Activated T-helper 1 cell treated with anti-CD3 and anti-CD28 coated beads, Interleukin-2, amount 50 U/mL, for 16 hours (primary cell): ENCODE data around the gene MFSD6.
"Not testable (repeated sequence)": the region's sequence is repeated elsewhere in the genome, so short reads cannot be mapped to it uniquely, and the experiment has no call there.

Source experiments
- DNase-seq, 2 donors: peaks; one replicate each; pipeline ENCODE4 v3.0.0-alpha.2; 2020; ENCODE audit warnings: low read depth in 1 of 2, low spot score in 1 of 2

The MFSD6 gene

DNA sequence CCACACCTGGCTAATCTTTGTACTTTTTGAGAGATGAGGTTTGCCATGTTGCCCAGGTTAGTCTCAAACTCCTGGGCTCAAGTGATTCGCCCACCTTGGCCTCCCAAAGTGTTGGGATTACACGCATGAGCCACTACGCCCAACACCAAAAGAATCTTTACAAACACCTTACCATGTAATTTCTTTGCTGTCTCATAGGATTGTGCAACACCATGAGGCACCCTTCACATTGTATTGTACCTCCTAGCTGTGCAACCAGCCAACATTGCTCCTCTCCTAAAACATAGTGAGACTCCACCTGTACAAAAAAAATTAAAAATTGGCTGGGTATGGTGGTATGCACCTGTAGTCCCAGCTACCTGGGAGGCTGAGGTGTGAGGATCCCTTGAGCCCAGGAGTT is 3.1 kb upstream of the MFSD6 start:
- no peak for DNase-seq

DNA sequence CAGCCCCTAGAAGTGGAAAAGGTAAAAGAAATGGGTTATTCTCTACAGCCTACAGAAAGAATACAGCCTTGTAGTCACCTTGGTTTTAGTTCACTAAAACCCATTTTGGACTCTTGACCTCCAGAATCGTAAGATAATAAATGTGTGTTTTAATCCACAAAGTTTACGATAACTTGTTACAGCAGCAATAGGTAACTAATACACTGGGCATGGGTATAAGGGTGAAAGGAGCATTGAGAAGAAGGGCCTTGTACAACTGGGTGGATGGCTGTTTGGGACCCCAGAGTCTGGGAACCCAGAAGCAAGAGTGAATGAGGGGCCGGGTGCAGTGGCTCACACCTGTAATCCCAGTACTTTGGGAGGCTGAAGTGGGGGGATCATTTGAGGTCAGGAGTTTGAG is 2.2 kb upstream of the MFSD6 start:
- no peak for DNase-seq

DNA sequence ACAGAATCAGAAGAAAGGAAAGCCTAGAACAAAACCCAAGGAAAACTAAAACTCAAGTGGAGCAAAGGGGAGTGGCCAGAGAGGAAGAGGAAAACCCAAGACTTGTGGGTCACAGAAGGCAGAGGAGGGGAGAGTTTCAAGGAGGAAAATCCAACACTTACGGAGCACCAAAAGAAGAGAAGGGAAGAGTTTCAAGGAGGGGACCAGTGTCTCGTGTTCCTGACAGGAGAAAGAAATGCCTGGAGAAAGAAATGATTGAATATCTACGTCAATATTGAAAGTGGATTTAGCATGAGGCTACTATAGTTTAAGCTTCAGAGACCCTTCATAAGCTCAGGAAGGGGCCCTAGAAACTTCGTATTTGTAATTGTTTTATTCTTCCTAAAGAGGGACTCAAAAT is 1.4 kb upstream of the MFSD6 start:
- no peak for DNase-seq

DNA sequence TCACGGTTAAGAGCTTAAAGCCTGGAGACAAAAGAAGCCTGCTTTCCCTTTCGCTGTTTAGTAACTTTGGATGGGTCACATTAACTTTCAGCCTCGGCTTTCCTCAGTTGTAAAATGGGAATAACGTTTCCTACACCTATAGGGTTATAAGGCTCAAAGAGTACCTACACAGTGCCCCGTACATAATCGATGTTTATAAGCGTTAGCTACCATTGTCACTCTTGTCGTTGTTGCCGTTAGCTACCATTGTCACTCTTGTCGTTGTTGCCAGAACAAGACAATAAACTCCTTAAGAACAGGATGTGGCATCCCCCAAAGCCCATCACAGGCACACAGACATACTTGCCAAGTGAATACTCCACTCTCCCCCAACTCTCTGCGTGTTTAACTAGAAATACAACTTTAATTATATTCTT is 901 bp upstream of the MFSD6 start:
- DNase-seq = no peak

DNA sequence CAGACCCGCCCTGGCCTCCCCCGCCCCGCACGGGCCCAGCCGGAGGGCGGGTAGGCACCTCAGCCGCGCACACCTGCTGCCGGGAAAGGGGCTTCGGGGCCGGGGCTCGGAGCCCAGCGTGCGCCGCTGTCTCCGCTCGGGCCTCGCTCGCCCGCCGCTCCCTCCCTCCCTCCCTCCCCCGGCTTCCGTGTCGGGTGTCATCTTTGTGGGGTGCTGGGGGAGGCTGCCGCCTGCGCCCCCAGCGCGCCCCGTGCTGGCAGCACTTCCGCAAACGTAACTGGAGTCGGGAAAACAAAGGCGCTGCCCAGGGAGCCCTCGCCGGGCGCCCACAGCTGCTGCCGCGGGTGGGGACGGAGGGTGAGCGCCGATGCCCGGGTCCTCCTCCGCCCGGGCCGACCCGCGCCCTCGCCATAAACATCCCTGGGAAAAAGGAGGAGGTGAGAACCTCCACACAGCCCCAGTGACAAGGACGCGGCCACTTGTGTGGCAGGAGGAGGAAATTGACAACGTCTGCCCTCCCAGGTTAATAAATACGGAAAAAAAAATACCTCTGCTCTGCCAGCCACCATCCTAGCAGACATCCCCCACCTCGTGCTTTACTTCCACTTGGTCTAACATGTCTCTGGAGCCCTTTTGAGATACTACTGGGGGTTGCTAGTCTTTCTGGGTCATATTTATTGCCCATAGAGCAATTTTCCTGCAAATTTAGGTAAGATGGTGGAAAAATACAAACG is 550 bp downstream of the MFSD6 start:
- DNase-seq = peak; percentile 54 to 64

DNA sequence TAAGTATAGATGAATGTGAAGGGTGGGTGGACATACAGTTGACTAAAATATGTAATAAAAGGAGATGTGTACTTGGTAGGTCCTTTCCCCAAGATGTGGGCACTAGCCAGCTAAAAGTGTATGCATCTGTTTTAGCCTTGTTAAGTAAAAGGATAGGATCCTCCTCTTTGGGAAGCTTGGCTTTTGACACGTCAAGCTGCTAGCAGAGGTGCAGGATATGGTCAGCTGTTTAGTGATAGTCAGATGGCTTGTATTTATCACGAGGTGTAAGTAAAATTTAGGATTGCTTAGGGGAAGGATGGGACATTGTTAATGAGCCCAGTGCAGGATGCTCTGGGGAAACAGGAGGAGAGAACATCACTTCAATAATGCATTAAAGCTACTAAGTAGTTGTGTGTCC is 1.5 kb downstream of the MFSD6 start:
- no peak for DNase-seq

DNA sequence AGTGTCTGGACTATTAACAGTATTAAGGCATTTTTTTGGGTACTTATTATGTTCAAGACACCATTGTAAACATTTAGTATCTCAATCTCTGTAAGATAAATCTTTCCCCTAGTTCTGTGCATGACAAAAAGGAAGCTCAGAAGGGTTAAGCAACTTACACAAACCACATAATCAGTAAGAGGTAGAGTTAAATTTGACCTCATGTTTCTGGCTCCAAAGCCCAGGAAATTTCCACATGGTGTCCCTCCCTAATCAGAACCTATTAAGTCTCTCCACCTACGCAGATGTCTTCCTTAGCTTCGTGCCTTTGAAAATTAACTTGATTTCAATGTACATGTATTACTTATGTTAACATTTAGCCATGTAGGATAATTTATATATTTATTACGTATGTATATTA is 2.0 kb downstream of the MFSD6 start:
- DNase-seq = no peak

DNA sequence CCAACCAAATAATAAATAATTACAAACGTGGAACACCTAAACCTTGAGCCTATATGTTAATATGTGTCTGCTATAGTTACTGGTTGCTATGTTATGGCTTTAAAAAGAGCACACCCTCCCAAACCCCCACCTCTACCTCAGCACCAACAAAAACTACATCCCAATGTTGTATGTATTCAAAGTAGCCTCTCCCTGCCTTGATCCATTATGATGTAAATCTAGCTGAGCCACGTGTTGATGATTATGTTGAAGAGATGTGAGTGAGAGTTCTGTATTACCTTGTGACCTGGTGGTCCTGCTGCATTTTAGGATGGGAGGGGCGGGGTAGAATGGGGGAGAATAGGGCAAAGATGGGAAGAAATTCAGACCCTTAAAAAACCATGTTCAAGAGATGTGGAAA is 4.8 kb downstream of the MFSD6 start:
- no peak for DNase-seq

DNA sequence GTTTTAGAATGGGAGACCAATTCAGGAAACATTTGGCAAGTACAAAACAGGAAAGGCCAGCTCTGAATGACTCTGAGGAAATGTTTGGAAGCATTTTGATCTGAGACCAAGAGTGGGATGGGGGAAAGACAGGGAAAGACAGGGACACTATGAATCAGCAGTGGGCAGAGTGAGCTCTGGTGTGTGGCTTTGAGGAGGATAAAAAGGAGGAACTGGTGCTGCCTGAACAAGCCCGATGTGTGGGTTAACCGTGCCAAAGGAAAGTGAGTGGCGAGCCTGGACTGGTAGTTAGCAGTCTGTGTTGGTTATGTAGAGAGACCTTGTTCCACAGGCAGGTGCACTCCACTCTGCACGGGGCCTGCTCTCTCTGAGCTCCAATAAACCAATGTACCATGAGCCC is 5.3 kb downstream of the MFSD6 start:
- DNase-seq = no peak

DNA sequence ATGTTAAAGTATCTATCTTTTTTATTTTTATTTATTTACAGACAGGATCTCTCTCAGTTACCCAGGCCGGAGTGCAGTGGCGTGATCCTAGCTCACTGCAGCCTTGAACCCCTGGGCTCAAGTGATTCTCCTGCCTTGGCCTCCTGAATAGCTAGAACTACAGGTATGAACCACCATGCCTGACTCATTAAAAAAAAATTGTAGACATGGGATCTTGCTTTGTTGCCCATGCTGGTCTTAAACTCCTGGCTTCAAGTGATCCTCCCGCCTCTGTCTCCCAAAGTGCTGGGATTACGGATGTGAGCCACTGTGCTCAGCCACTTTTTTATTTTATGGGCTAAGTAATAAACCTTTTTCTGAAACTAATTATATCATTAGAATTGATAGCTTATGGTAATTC is 7.1 kb downstream of the MFSD6 start:
- no peak for DNase-seq

DNA sequence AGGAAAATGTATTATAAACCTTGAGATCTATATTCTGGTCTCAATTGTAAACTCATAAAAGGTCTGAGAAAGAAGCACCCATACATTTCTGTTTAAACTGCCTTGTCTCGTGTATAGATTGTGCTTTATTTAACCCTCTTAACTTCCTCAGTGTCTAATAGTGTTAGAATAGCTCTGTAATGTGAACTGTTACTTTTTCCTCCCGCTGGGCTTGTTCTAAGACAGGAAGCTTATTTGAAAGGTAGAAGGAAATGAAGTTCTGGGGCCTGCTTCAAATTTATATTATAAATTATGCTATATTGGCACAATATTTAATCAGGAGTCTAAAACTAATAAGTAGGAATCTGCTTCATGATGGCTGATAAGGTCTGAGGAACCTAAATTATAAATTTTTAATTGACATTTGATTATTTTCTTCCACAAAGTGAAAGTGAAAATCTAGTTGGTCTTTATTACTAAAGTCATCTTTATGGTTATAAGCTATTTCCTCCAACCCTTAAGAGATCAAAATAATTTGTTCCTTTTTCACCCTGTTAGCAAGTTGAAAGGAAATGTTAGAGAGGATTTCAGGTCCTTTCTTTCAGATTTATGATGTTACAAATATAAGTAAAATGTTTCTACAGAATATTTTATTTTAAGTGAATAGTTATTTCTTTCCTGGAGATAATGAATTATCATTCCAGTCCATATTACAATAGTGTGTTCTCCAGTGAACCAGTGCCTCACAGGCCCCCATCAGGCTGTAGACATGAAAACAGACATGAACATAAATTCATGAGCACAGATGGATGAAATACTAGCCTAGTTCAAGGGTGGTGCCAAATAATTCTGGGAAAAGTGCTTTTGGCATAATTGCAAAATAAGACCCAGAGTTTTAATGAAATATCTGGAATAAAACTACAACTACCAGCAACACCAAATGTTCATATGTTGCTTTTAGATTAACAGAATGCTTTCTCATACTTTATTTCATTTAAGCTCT is 7.9 kb downstream of the MFSD6 start:
- DNase-seq = no peak

DNA sequence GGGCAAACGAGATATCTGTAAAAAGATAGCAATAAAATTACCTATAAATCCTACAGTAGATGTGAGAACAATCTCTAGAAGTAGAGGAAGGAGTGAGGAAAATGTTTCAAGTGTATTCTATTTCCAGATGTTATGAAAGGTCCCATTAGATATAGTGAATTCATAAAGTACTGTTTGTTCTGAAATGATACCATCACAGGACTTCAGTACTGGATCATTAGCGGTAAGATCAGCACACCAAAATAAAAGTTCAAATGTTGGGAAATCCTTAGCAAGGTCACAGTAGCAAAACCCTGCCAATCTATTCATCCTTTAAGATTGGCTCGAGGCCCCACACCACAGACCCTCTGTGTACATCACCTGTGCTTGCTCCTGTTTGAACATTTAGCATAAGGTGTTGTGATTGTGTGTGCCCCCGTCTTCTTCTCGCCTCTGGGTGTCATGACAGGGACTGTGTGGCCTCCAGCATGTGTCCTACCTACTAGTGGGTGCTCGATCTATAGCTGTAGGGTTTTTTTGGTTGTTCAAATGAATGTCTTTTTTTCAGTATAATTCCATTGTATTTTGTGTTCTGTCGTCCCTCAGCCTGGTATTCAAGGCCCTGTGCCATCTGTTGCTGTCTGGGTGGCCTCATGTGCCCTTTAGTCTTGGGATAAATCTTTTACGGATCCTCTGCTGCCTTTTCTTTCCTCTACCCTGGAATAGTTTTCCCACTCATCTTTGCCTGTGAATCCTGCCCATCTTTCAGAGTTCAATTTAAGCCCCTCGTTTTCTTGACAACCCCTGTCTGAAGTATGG is 9.1 kb downstream of the MFSD6 start:
- no peak for DNase-seq

DNA sequence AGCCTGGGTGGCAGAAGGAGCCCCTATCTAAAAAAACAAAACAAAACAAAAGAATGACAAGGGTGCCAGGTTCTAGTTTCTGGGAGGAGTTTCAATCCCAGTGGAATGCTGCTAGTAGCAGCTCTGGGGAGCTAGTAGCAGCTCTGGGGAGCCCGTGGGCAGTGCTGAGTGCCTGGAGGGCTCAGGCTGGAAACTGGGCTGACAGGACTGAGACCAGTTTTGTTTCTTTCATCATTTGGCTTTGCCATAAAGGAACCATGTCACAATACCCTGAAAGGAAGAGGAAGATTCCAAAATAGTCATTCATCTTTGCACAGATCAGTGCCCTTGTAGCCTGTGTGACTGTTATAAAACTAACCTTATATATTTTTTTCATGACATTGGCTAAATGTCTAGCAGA is 10.6 kb downstream of the MFSD6 start:
- DNase-seq = no peak

DNA sequence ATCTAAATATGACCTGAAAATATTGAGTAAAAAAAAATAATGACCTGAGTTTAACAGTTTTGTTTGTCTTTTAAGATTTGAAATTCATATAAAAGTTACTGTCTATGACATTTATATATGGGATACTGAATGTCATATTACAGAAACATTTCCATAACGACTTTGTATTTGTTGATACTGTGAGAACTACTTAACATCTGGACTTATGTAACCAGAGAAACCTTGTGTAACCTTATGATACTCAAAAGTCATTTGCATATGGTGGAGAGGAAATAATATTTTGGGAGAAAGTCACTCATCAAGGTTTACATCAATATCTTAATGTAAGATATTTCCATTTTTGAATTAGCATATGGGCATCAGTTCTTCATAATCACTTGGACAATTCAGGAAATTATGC is 12.6 kb downstream of the MFSD6 start:
- DNase-seq = no peak

DNA sequence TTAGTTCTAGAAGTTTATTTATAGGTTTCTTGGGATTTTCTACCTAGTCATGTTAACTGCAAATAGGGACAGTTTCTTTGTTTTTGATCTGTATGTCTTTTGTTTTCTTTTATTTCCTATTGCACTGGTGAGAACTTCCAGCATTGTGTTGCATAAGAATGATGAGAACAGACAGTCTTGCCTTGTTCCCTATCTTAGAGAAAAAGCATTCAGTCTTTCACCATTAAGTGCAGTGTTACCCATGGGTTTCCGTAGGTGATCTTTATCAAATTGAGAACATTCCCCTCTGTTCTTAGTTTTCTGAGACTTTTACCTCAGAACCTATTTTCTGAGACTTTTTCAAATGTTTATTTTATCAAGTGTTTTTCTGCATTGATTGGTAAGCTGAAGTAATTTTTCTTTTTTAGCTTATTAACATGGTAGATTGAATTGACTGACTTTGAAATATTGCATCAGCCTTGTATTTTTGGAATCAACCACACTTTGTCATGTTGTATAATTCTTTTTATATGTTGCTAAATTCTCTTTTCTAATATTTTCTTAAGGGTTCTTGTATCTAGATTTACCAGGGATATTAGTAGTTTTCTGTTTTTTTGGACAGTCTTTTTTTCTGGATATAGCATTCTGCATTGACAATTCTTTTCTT is 17.2 kb downstream of the MFSD6 start:
- DNase-seq = no peak

DNA sequence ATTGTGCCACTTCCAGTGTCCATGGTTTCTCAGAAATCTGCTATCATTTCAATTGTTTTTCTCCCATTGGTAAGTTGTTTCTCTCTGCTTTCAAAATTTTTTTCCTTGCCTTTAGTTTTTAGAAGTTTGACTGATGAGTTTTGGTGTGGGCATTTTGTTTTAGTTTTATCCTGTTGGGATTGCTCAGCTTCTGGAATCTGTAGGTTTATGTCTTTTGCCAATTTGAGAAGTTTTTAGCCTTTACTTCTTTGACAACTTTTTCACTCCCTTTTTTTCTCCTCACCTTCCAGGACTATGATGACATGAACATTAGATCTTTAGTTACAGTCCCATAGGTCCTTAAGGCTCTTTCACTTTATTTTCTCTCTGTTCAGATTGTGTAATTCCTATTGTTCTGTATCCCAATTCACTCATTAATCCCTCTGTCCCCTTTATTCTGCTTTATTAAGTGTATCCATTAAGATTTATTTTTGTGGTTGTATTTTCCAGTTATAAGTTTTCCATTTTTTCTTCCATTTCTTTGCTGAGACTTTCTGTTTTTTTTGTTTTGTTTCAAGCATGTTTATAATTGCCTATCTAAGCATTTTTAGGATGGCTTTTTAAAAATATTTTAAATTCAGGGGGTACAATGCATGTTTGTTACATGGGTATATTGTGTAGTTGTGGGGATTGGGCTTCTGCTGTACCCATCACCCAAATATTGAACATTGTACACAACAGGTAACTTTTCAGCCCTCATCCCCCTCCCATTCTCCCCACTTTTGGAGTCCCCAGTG is 17.9 kb downstream of the MFSD6 start:
- DNase-seq = no peak

DNA sequence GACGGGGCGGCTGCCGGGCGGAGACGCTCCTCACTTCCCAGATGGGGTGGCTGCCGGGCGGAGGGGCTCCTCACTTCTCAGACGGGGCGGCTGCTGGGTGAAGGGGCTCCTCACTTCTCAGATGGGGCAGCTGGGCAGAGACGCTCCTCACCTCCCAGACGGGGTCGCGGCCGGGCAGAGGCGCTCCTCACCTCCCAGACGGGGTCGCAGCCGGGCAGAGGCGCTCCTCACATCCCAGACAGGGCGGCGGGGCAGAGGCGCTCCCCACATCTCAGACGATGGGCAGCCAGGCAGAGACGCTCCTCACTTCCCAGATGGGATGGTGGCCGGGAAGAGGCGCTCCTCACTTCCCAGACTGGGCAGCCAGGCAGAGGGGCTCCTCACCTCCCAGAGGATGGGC is 22.7 kb downstream of the MFSD6 start:
- not testable (repeated sequence) for DNase-seq

DNA sequence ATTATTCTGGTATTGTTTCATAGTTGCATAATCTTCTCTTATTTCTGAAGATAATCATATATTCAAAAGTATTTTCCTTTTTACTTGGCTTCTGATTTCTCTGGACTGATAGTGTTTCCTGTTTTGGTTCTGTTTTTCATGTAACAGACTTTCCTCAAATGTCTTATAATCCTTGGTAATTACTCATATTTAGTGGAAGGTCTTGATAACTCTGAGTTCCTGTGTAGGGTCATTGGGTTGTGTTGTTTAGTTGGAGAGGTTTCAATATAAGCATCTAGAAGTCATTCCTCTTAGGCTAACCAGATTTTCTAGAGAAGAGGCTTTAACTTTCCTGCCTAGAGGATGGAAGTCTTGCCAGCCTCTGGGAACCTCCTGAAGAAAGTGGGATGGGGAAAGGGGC is 23.8 kb downstream of the MFSD6 start:
- no peak for DNase-seq

DNA sequence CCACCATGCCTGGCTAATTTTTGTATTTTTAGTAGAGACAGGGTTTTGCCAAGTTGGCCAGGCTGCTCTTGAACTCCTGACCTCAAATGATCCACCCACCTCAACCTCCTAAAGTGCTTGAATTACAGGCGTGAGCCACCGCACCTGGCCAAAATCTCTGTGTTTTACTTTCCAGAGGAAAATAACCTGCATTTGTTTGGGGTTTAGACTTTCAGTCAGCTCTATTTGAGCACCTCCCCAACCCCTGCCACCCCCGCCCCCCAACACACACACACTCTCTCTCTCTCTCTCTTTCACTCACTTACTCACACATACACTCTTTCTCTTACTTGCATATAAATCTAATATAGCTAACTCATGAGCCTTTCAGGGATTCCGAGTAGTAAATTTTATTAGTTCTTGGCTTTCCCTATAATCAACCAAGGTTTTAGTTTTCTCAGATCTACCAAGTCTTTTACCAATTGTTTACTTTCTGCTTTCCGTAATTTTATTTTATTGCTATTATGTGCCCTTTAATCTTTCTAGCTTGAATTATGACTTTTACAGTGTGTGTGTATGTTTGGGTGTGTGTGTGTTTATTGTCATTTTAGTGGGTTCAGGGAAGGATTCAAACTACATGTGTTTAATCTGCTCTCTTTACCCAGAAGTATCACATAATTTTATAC is 24.5 kb downstream of the MFSD6 start:
- DNase-seq = no peak
